Measurements from ENCODE around the gene CEP55. TPM values are rescaled to one million over a fixed set of nuclear protein-coding genes. Genes with fewer than 3 reads are reported as not detected.

CEP55 gene
- total RNA-seq, 1 experiment from 2014 or later: 68.5 TPM

DNA sequence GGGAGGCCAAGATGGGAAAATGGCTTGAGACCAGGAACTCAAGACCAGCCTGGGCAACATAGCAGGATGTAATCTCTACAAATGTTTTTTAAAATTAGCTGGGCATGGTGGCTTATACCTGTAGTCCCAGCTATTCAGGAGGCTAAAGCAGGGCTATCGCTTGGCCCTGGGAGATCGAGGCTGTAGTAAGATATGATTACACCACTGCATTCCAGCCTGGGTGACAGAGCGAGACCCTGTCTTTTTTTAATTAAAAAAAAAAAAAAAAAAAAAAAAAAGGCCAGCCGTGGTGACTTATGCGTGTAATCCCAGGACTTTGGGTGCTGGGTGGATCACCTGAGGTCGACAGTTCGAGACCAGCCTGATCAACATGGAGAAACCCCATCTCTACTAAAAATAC is 41.7 kb upstream of the CEP55 start:
- Histone ChIP-seq H3K4me1 (ENCODE audit: insufficient read depth, low read length, poor library complexity, severe bottlenecking) (peaks cover 7% of the 10 kb centered on the region), H3K27me3 (replicated peaks; ENCODE audit: insufficient read depth, low read depth, low read length, poor library complexity) (no peaks in the 10 kb centered on the region), H3K4me3 (ENCODE audit: low read depth, low read length, poor library complexity, severe bottlenecking) (no peak overlapping the region), H3K27ac (ENCODE audit: low read depth, low read length, poor library complexity, severe bottlenecking) (no peak overlapping the region), H3K9me3 (ENCODE audit: low read depth, low read length, poor library complexity, severe bottlenecking) (no peaks in the 10 kb centered on the region), H3K36me3 (ENCODE audit: insufficient read depth, low read length, poor library complexity, severe bottlenecking) (no peaks in the 10 kb centered on the region)
- no TSS peak for BruUV-seq (replicated peaks)
- no peak for DNase-seq (ENCODE audit: low spot score)
- TF ChIP-seq, protein P1, sequence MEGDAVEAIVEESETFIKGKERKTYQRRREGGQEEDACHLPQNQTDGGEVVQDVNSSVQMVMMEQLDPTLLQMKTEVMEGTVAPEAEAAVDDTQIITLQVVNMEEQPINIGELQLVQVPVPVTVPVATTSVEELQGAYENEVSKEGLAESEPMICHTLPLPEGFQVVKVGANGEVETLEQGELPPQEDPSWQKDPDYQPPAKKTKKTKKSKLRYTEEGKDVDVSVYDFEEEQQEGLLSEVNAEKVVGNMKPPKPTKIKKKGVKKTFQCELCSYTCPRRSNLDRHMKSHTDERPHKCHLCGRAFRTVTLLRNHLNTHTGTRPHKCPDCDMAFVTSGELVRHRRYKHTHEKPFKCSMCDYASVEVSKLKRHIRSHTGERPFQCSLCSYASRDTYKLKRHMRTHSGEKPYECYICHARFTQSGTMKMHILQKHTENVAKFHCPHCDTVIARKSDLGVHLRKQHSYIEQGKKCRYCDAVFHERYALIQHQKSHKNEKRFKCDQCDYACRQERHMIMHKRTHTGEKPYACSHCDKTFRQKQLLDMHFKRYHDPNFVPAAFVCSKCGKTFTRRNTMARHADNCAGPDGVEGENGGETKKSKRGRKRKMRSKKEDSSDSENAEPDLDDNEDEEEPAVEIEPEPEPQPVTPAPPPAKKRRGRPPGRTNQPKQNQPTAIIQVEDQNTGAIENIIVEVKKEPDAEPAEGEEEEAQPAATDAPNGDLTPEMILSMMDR (conservative IDR thresholded peaks at IDR 0.05; ENCODE audit: low read depth, low read length): no peak
- TF ChIP-seq EZH2 (IDR thresholded peaks at IDR 0.05; ENCODE audit: borderline replicate concordance, low read depth, low read length, poor library complexity, severe bottlenecking): no peak
- CTCF ChIA-PET: no interaction called here
- POLR2A ChIA-PET (ENCODE audit: low non-redundant PET): no interaction called here
- intact Hi-C loops (cut with micrococcal nuclease; ENCODE audit: unreplicated experiment): no loop called here

DNA sequence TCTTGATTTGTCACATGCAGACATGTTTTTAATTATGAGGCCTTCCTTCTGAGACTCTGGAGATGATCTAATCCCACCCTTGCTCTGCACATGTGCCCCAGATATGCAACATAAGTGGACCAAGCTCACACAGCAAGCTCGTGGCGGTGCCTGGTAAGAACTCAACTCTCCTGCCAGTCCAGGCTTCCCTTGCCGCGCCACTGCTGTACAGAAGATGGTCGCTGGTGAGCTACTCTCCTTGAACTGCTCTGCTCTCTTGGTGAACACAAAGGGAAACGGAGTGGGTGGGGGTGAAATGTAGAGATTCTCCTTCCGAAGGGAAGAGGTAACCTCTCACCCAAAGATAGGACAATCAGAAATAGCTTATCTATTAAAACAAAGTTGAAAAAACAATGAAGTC is 39.9 kb upstream of the CEP55 start:
- H3K9me3 ChIP-seq (ENCODE audit: low read depth, low read length, poor library complexity, severe bottlenecking): no peaks in the 10 kb centered on the region
- DNase-seq (ENCODE audit: low spot score): no peak
- H3K27me3 ChIP-seq (replicated peaks; ENCODE audit: insufficient read depth, low read depth, low read length, poor library complexity): no peaks in the 10 kb centered on the region
- TF ChIP-seq, protein P1 (conservative IDR thresholded peaks at IDR 0.05; ENCODE audit: low read depth, low read length): no peak
- TF ChIP-seq EZH2 (IDR thresholded peaks at IDR 0.05; ENCODE audit: borderline replicate concordance, low read depth, low read length, poor library complexity, severe bottlenecking): no peak
- H3K4me1 ChIP-seq (ENCODE audit: insufficient read depth, low read length, poor library complexity, severe bottlenecking): peaks cover 7% of the 10 kb centered on the region
- H3K27ac ChIP-seq (ENCODE audit: low read depth, low read length, poor library complexity, severe bottlenecking): no peak overlapping the region
- BruUV-seq (replicated peaks): no TSS peak
- CTCF ChIA-PET: no interaction called here
- intact Hi-C loops (cut with micrococcal nuclease; ENCODE audit: unreplicated experiment): no loop called here
- no peak overlapping the region for H3K4me3 ChIP-seq (ENCODE audit: low read depth, low read length, poor library complexity, severe bottlenecking)
- POLR2A ChIA-PET (ENCODE audit: low non-redundant PET): no interaction called here
- H3K36me3 ChIP-seq (ENCODE audit: insufficient read depth, low read length, poor library complexity, severe bottlenecking): no peaks in the 10 kb centered on the region

DNA sequence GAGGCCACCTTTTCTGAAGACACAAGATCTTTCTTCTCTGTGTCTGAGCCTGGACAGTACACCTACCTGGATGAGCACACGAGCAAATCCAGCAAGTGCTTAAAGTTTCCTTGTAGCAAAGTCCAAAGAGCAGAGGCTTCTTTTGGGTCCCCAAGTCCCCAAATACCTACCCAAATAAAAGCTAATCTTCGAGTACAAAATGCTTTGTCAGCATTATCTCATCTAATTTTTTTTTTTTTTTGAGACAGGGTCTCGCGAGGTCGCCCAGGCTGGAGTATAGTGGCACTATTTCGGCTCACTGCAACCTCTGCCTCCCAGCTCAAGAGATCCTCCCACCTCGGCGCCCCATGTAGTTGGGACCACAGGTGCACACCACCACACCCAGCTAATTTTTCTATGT is 38.9 kb upstream of the CEP55 start:
- Histone ChIP-seq H3K36me3 (ENCODE audit: insufficient read depth, low read length, poor library complexity, severe bottlenecking) (no peaks in the 10 kb centered on the region), H3K4me1 (ENCODE audit: insufficient read depth, low read length, poor library complexity, severe bottlenecking) (peaks cover 10% of the 10 kb centered on the region), H3K4me3 (ENCODE audit: low read depth, low read length, poor library complexity, severe bottlenecking) (no peak overlapping the region), H3K27ac (ENCODE audit: low read depth, low read length, poor library complexity, severe bottlenecking) (no peak overlapping the region), H3K27me3 (replicated peaks; ENCODE audit: insufficient read depth, low read depth, low read length, poor library complexity) (no peaks in the 10 kb centered on the region), H3K9me3 (ENCODE audit: low read depth, low read length, poor library complexity, severe bottlenecking) (no peaks in the 10 kb centered on the region)
- intact Hi-C loops (cut with micrococcal nuclease; ENCODE audit: unreplicated experiment): no loop called here
- DNase-seq (ENCODE audit: low spot score): no peak
- ChIA-PET POLR2A (ENCODE audit: low non-redundant PET) (no interaction called here), CTCF (no interaction called here)
- TF ChIP-seq EZH2 (IDR thresholded peaks at IDR 0.05; ENCODE audit: borderline replicate concordance, low read depth, low read length, poor library complexity, severe bottlenecking): no peak
- TF ChIP-seq, protein P1 (conservative IDR thresholded peaks at IDR 0.05; ENCODE audit: low read depth, low read length): no peak
- BruUV-seq (replicated peaks): no TSS peak
